ENCODE results near the gene MEGF10. TPM values are rescaled to one million over a fixed set of nuclear protein-coding genes. Genes with fewer than 3 reads are reported as not detected.
"Not testable (repeated sequence)": the region's sequence is repeated elsewhere in the genome, so short reads cannot be mapped to it uniquely, and the experiment has no call there.

Gene MEGF10
- total and polyA plus RNA-seq, 2 donors (not counting 1 experiment from before 2014, with no cell fraction given): not detected

- Histone ChIP-seq H2AFZ (ENCODE audit: insufficient read depth, low read depth, low read length, poor library complexity, severe bottlenecking) (no peak overlapping the region), H3K79me2 (ENCODE audit: control insufficient read depth, insufficient read depth, low read length) (no peaks in the 10 kb centered on the region), H4K20me1 (ENCODE audit: control insufficient read depth, insufficient read depth, low read length, poor library complexity, severe bottlenecking) (no peaks in the 10 kb centered on the region), H3K4me3 (ENCODE audit: control extremely low read depth in 1 of 5, extremely low read depth in 1 of 5, insufficient read depth in 1 of 5, low read depth in 2 of 5, low read length in 4 of 5) (no peak overlapping the region), H3K9ac (ENCODE audit: low read length) (no peak overlapping the region), H3K4me2 (replicated peaks; ENCODE audit: low read depth, low read length, poor library complexity, severe bottlenecking) (no peak overlapping the region), H3K27me3 (replicated peaks in 1 of 4; ENCODE audit: control extremely low read depth in 1 of 4, control insufficient read depth in 3 of 4, insufficient read depth in 4 of 4, low read length in 3 of 4) (no peaks in the 10 kb centered on the region), H3K27ac (ENCODE audit: low read length in 2 of 2) (no peak overlapping the region), H3K4me1 (ENCODE audit: control insufficient read depth in 2 of 2, insufficient read depth in 2 of 2, low read length in 2 of 2) (no peaks in the 10 kb centered on the region), H3K9me3 (ENCODE audit: control extremely low read depth in 1 of 3, control insufficient read depth in 2 of 3, insufficient read depth in 1 of 3, low read length in 2 of 3) (peaks cover 0 to under 1% (median 0%) of the 10 kb centered on the region in 3 donors), H3K36me3 (replicated peaks in 1 of 2; ENCODE audit: control extremely low read depth in 1 of 2, control insufficient read depth in 1 of 2, extremely low read depth in 1 of 2, insufficient read depth in 2 of 2, low read length in 1 of 2) (no peaks in the 10 kb centered on the region)
- no peak for TF ChIP-seq EZH2 (IDR thresholded peaks at IDR 0.05; ENCODE audit: borderline replicate concordance, insufficient read depth, low read depth, low read length, poor library complexity, severe bottlenecking)
- peak; percentile 96 for TF ChIP-seq CTCF (IDR thresholded peaks at IDR 0.05)
- peaks cover 16% of the 10 kb centered on the region for H3K27me3 Mint-ChIP-seq
- peak; percentile 62 for ATAC-seq (ENCODE audit: low read depth)
- ChIA-PET POLR2A (no interaction called here), CTCF (interaction anchor here (0.8 to 6.2 kb wide), 14 partner anchors 8 to 657 kb away, joined by 3 to 71 read pairs (median 4); no protein-coding TSS in a partner anchor)
- H3K4me3 Mint-ChIP-seq: no peak overlapping the region
- intact Hi-C loops (cut with micrococcal nuclease): loop anchor here (1.0 to 10.0 kb wide), 5 partner anchors 269 to 658 kb away; no protein-coding TSS in a partner anchor
- H3K9me3 Mint-ChIP-seq (ENCODE audit: insufficient read depth): no peaks in the 10 kb centered on the region
- 25% methylated on average over 3 of the region's 7 CpGs for WGBS (ENCODE audit: insufficient coverage)
- DNase-seq: peak; percentile 72
- no peak overlapping the region for H3K27ac Mint-ChIP-seq
- peaks cover 2% of the 10 kb centered on the region for H3K4me1 Mint-ChIP-seq
Observed at GRCh38 chr5:127313847-127314473, 23.4 kb downstream of the MEGF10 start.

GRCh38 chr5:127316011-127316410, 25.4 kb downstream of the MEGF10 start:
- Histone ChIP-seq H3K4me1 (ENCODE audit: control insufficient read depth in 2 of 2, insufficient read depth in 2 of 2, low read length in 2 of 2) (peaks cover 7 to 11% of the 10 kb centered on the region in 2 donors), H2AFZ (ENCODE audit: insufficient read depth, low read depth, low read length, poor library complexity, severe bottlenecking) (no peak overlapping the region), H3K27ac (ENCODE audit: low read length in 2 of 2) (no peak overlapping the region), H3K36me3 (replicated peaks in 1 of 2; ENCODE audit: control extremely low read depth in 1 of 2, control insufficient read depth in 1 of 2, extremely low read depth in 1 of 2, insufficient read depth in 2 of 2, low read length in 1 of 2) (no peaks in the 10 kb centered on the region), H3K4me3 (ENCODE audit: control extremely low read depth in 1 of 5, extremely low read depth in 1 of 5, insufficient read depth in 1 of 5, low read depth in 2 of 5, low read length in 4 of 5) (no peak overlapping the region), H3K79me2 (ENCODE audit: control insufficient read depth, insufficient read depth, low read length) (no peaks in the 10 kb centered on the region), H4K20me1 (ENCODE audit: control insufficient read depth, insufficient read depth, low read length, poor library complexity, severe bottlenecking) (no peaks in the 10 kb centered on the region), H3K9me3 (ENCODE audit: control extremely low read depth in 1 of 3, control insufficient read depth in 2 of 3, insufficient read depth in 1 of 3, low read length in 2 of 3) (no peaks in the 10 kb centered on the region), H3K9ac (ENCODE audit: low read length) (no peak overlapping the region), H3K4me2 (replicated peaks; ENCODE audit: low read depth, low read length, poor library complexity, severe bottlenecking) (no peak overlapping the region), H3K27me3 (replicated peaks in 1 of 4; ENCODE audit: control extremely low read depth in 1 of 4, control insufficient read depth in 3 of 4, insufficient read depth in 4 of 4, low read length in 3 of 4) (no peaks in the 10 kb centered on the region)
- peaks cover 11% of the 10 kb centered on the region for H3K4me1 Mint-ChIP-seq
- no peak for ATAC-seq (ENCODE audit: low read depth)
- intact Hi-C loops (cut with micrococcal nuclease): loop anchor here (10.0 kb wide), 2 partner anchors 271 to 511 kb away; no protein-coding TSS in a partner anchor
- no peak for DNase-seq
- CTCF ChIA-PET: interaction anchor here (0.8 to 6.2 kb wide), 4 partner anchors 479 to 659 kb away, joined by 3 to 71 read pairs (median 4); no protein-coding TSS in a partner anchor
- H3K27ac Mint-ChIP-seq: no peak overlapping the region
- WGBS (ENCODE audit: insufficient coverage): 100% methylated on average over 1 of the region's 1 CpG
- H3K4me3 Mint-ChIP-seq: no peak overlapping the region
- TF ChIP-seq EZH2 (IDR thresholded peaks at IDR 0.05; ENCODE audit: borderline replicate concordance, insufficient read depth, low read depth, low read length, poor library complexity, severe bottlenecking) (no peak), CTCF (IDR thresholded peaks at IDR 0.05) (no peak)
- POLR2A ChIA-PET: no interaction called here
- peaks cover 6% of the 10 kb centered on the region for H3K27me3 Mint-ChIP-seq
- no peaks in the 10 kb centered on the region for H3K9me3 Mint-ChIP-seq (ENCODE audit: insufficient read depth)

GRCh38 chr5:127317385-127317784, 26.8 kb downstream of the MEGF10 start:
- DNase-seq; H3K4me3 ChIP-seq (ENCODE audit: control extremely low read depth in 1 of 5, extremely low read depth in 1 of 5, insufficient read depth in 1 of 5, low read depth in 2 of 5, low read length in 4 of 5); H3K9me3 ChIP-seq (ENCODE audit: control extremely low read depth in 1 of 3, control insufficient read depth in 2 of 3, insufficient read depth in 1 of 3, low read length in 2 of 3); H3K4me2 ChIP-seq (replicated peaks; ENCODE audit: low read depth, low read length, poor library complexity, severe bottlenecking); H3K4me3 Mint-ChIP-seq; H3K79me2 ChIP-seq (ENCODE audit: control insufficient read depth, insufficient read depth, low read length); ATAC-seq (ENCODE audit: low read depth); H2AFZ ChIP-seq (ENCODE audit: insufficient read depth, low read depth, low read length, poor library complexity, severe bottlenecking); H3K27ac ChIP-seq (ENCODE audit: low read length in 2 of 2); H3K27ac Mint-ChIP-seq; H3K9me3 Mint-ChIP-seq (ENCODE audit: insufficient read depth); H3K27me3 ChIP-seq (replicated peaks in 1 of 4; ENCODE audit: control extremely low read depth in 1 of 4, control insufficient read depth in 3 of 4, insufficient read depth in 4 of 4, low read length in 3 of 4); H4K20me1 ChIP-seq (ENCODE audit: control insufficient read depth, insufficient read depth, low read length, poor library complexity, severe bottlenecking); H3K36me3 ChIP-seq (replicated peaks in 1 of 2; ENCODE audit: control extremely low read depth in 1 of 2, control insufficient read depth in 1 of 2, extremely low read depth in 1 of 2, insufficient read depth in 2 of 2, low read length in 1 of 2); H3K27me3 Mint-ChIP-seq; H3K9ac ChIP-seq (ENCODE audit: low read length); POLR2A ChIA-PET: not testable (repeated sequence)
- peaks cover 7 to 12% of the 10 kb centered on the region in 2 donors for H3K4me1 ChIP-seq (ENCODE audit: control insufficient read depth in 2 of 2, insufficient read depth in 2 of 2, low read length in 2 of 2)
- no CpG with 5 or more reads among the region's 3 CpGs for WGBS (ENCODE audit: insufficient coverage)
- intact Hi-C loops (cut with micrococcal nuclease): loop anchor here (10.0 kb wide), 2 partner anchors 273 to 513 kb away; no protein-coding TSS in a partner anchor
- CTCF ChIA-PET: interaction anchor here (1.2 kb wide), 2 partner anchors 23 to 659 kb away, joined by 3 to 5 read pairs; no protein-coding TSS in a partner anchor
- peaks cover 14% of the 10 kb centered on the region for H3K4me1 Mint-ChIP-seq
